ENCODE results near the gene PRDM16. TPM values are rescaled to one million over a fixed set of nuclear protein-coding genes. Genes with fewer than 3 reads are reported as not detected.

Gene PRDM16
- total RNA-seq, 1 experiment from 2014 or later = 0.09 TPM

- CTCF ChIA-PET = no interaction called here
- Mint-ChIP-seq H3K4me1 (ENCODE audit: low read depth, unreplicated experiment) (no peaks in the 10 kb centered on the region), H3K27me3 (ENCODE audit: unreplicated experiment) (peaks cover 70% of the 10 kb centered on the region), H3K9me3 (ENCODE audit: low read depth, unreplicated experiment) (no peaks in the 10 kb centered on the region), H3K36me3 (ENCODE audit: insufficient read depth, unreplicated experiment) (no peaks in the 10 kb centered on the region), H3K27ac (ENCODE audit: unreplicated experiment) (no peak overlapping the region), H3K4me3 (ENCODE audit: low read depth, unreplicated experiment) (no peak overlapping the region)
- intact Hi-C loops (cut with micrococcal nuclease; ENCODE audit: unreplicated experiment) = no loop called here
- no peak for DNase-seq
- no TSS peak for BruUV-seq (replicated peaks)
- TF ChIP-seq, protein P1, sequence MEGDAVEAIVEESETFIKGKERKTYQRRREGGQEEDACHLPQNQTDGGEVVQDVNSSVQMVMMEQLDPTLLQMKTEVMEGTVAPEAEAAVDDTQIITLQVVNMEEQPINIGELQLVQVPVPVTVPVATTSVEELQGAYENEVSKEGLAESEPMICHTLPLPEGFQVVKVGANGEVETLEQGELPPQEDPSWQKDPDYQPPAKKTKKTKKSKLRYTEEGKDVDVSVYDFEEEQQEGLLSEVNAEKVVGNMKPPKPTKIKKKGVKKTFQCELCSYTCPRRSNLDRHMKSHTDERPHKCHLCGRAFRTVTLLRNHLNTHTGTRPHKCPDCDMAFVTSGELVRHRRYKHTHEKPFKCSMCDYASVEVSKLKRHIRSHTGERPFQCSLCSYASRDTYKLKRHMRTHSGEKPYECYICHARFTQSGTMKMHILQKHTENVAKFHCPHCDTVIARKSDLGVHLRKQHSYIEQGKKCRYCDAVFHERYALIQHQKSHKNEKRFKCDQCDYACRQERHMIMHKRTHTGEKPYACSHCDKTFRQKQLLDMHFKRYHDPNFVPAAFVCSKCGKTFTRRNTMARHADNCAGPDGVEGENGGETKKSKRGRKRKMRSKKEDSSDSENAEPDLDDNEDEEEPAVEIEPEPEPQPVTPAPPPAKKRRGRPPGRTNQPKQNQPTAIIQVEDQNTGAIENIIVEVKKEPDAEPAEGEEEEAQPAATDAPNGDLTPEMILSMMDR (IDR thresholded peaks at IDR 0.05; ENCODE audit: unreplicated experiment) = no peak
Observed at GRCh38 chr1:3364983-3365382, 296.0 kb downstream of the PRDM16 start.

GRCh38 chr1:3365523-3366125, 296.6 kb downstream of the PRDM16 start:
- Mint-ChIP-seq H3K4me1 (ENCODE audit: low read depth, unreplicated experiment) (no peaks in the 10 kb centered on the region), H3K36me3 (ENCODE audit: insufficient read depth, unreplicated experiment) (no peaks in the 10 kb centered on the region), H3K4me3 (ENCODE audit: low read depth, unreplicated experiment) (no peak overlapping the region), H3K27ac (ENCODE audit: unreplicated experiment) (no peak overlapping the region), H3K27me3 (ENCODE audit: unreplicated experiment) (peaks cover 70% of the 10 kb centered on the region), H3K9me3 (ENCODE audit: low read depth, unreplicated experiment) (no peaks in the 10 kb centered on the region)
- DNase-seq = no peak
- BruUV-seq (replicated peaks) = no TSS peak
- TF ChIP-seq, protein P1 (IDR thresholded peaks at IDR 0.05; ENCODE audit: unreplicated experiment) = no peak
- intact Hi-C loops (cut with micrococcal nuclease; ENCODE audit: unreplicated experiment) = no loop called here
- CTCF ChIA-PET = interaction anchor here (0.6 kb wide), 1 partner anchor 14 kb away, joined by 5 read pairs; no protein-coding TSS in a partner anchor

- no TSS peak for BruUV-seq (replicated peaks)
- Mint-ChIP-seq H3K4me1 (ENCODE audit: low read depth, unreplicated experiment) (no peaks in the 10 kb centered on the region), H3K4me3 (ENCODE audit: low read depth, unreplicated experiment) (no peak overlapping the region), H3K9me3 (ENCODE audit: low read depth, unreplicated experiment) (peaks cover 6% of the 10 kb centered on the region), H3K27me3 (ENCODE audit: unreplicated experiment) (peaks cover 70% of the 10 kb centered on the region), H3K27ac (ENCODE audit: unreplicated experiment) (no peak overlapping the region), H3K36me3 (ENCODE audit: insufficient read depth, unreplicated experiment) (no peaks in the 10 kb centered on the region)
- TF ChIP-seq, protein P1 (IDR thresholded peaks at IDR 0.05; ENCODE audit: unreplicated experiment) = no peak
- CTCF ChIA-PET = interaction anchor here (0.6 kb wide), 1 partner anchor 15 kb away, joined by 5 read pairs; no protein-coding TSS in a partner anchor
- intact Hi-C loops (cut with micrococcal nuclease; ENCODE audit: unreplicated experiment) = no loop called here
- peak; percentile 35 for DNase-seq
Observed at GRCh38 chr1:3366126-3367051, 297.4 kb downstream of the PRDM16 start.

DNA sequence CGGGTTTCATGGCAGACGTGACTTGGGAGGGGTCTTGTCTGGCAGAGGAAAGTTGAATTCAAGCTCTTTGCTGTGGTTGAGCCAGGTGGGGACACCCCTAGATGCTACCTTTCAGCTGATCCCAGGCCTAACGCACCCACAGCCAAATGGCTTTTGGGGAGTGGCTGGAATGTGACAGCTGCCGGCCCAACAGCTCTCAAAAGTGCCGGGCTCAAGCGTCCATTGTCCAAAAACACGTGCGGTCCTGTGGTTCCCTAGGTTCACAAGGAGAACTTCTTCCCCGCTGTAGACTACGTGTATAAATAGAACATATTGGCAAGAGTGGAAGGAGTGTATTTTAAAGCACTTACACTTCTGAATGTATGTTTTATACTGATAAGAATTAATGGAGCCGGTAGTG, 298.4 kb downstream of the PRDM16 start:
- Mint-ChIP-seq H3K27ac (ENCODE audit: unreplicated experiment) (no peak overlapping the region), H3K27me3 (ENCODE audit: unreplicated experiment) (peaks cover 70% of the 10 kb centered on the region), H3K9me3 (ENCODE audit: low read depth, unreplicated experiment) (peaks cover 8% of the 10 kb centered on the region), H3K4me1 (ENCODE audit: low read depth, unreplicated experiment) (no peaks in the 10 kb centered on the region), H3K4me3 (ENCODE audit: low read depth, unreplicated experiment) (no peak overlapping the region), H3K36me3 (ENCODE audit: insufficient read depth, unreplicated experiment) (no peaks in the 10 kb centered on the region)
- intact Hi-C loops (cut with micrococcal nuclease; ENCODE audit: unreplicated experiment) = no loop called here
- TF ChIP-seq, protein P1 (IDR thresholded peaks at IDR 0.05; ENCODE audit: unreplicated experiment) = no peak
- no TSS peak for BruUV-seq (replicated peaks)
- CTCF ChIA-PET = no interaction called here
- DNase-seq = no peak
